ENCODE data around the gene ALOX5. TPM values are rescaled to one million over a fixed set of nuclear protein-coding genes. Genes with fewer than 3 reads are reported as not detected.

ALOX5 gene
- total RNA-seq, 1 donor from 2014 or later: 1.6 TPM

- Mint-ChIP-seq H3K36me3 (no peaks in the 10 kb centered on the region), H3K4me1 (no peaks in the 10 kb centered on the region), H3K27me3 (ENCODE audit: insufficient read depth, low read depth) (peaks cover 2% of the 10 kb centered on the region), H3K9me3 (no peaks in the 10 kb centered on the region), H3K27ac (no peak overlapping the region), H3K4me3 (no peak overlapping the region)
- Histone ChIP-seq H3K4me1 (no peaks in the 10 kb centered on the region), H3K27ac (no peak overlapping the region), H3K36me3 (no peaks in the 10 kb centered on the region), H3K4me2 (no peak overlapping the region), H2AFZ (replicated peaks) (no peak overlapping the region), H3K9me3 (ENCODE audit: low read depth) (no peaks in the 10 kb centered on the region), H4K20me1 (ENCODE audit: low read depth) (no peaks in the 10 kb centered on the region), H3K27me3 (no peaks in the 10 kb centered on the region), H3K79me2 (ENCODE audit: low read depth) (no peaks in the 10 kb centered on the region), H3F3A (ENCODE audit: low read depth) (no peaks in the 10 kb centered on the region), H3K4me3 (no peak overlapping the region), H3K9ac (no peak overlapping the region)
- DNase-seq (ENCODE audit: low spot score): no peak
- TF ChIP-seq EZH2phosphoT487 (IDR thresholded peaks at IDR 0.05): no peak
- TF ChIP-seq CTCF (IDR thresholded peaks at IDR 0.05): no peak
- no peak for TF ChIP-seq EZH2 (IDR thresholded peaks at IDR 0.05)
Measured at GRCh38 chr10:45488365-45488764, 114.3 kb downstream of the ALOX5 start.

GRCh38 chr10:45490277-45490676, 116.3 kb downstream of the ALOX5 start:
- H3F3A ChIP-seq (ENCODE audit: low read depth): no peaks in the 10 kb centered on the region
- Mint-ChIP-seq H3K27me3 (ENCODE audit: insufficient read depth, low read depth) (peaks cover 2% of the 10 kb centered on the region), H3K4me1 (no peaks in the 10 kb centered on the region), H3K9me3 (peaks cover 3% of the 10 kb centered on the region), H3K4me3 (no peak overlapping the region), H3K27ac (no peak overlapping the region), H3K36me3 (no peaks in the 10 kb centered on the region)
- no peak overlapping the region for H3K4me2 ChIP-seq
- no peak overlapping the region for H2AFZ ChIP-seq (replicated peaks)
- no peaks in the 10 kb centered on the region for H3K27me3 ChIP-seq
- no peaks in the 10 kb centered on the region for H3K36me3 ChIP-seq
- no peaks in the 10 kb centered on the region for H3K79me2 ChIP-seq (ENCODE audit: low read depth)
- no peak for DNase-seq (ENCODE audit: low spot score)
- H3K9me3 ChIP-seq (ENCODE audit: low read depth): peaks cover 3% of the 10 kb centered on the region
- H4K20me1 ChIP-seq (ENCODE audit: low read depth): no peaks in the 10 kb centered on the region
- no peaks in the 10 kb centered on the region for H3K4me1 ChIP-seq
- no peak overlapping the region for H3K4me3 ChIP-seq
- TF ChIP-seq EZH2 (IDR thresholded peaks at IDR 0.05): no peak
- no peak for TF ChIP-seq EZH2phosphoT487 (IDR thresholded peaks at IDR 0.05)
- no peak for TF ChIP-seq CTCF (IDR thresholded peaks at IDR 0.05)
- H3K9ac ChIP-seq: no peak overlapping the region
- no peak overlapping the region for H3K27ac ChIP-seq

GRCh38 chr10:45491061-45491460, 117.0 kb downstream of the ALOX5 start:
- H3K36me3 Mint-ChIP-seq: no peaks in the 10 kb centered on the region
- Histone ChIP-seq H3K9me3 (ENCODE audit: low read depth) (peaks cover 5% of the 10 kb centered on the region), H3F3A (ENCODE audit: low read depth) (no peaks in the 10 kb centered on the region), H3K4me1 (no peaks in the 10 kb centered on the region), H3K9ac (no peak overlapping the region), H3K79me2 (ENCODE audit: low read depth) (no peaks in the 10 kb centered on the region), H3K27me3 (no peaks in the 10 kb centered on the region), H4K20me1 (ENCODE audit: low read depth) (no peaks in the 10 kb centered on the region), H2AFZ (replicated peaks) (no peak overlapping the region), H3K36me3 (no peaks in the 10 kb centered on the region), H3K4me2 (no peak overlapping the region), H3K4me3 (no peak overlapping the region), H3K27ac (no peak overlapping the region)
- H3K9me3 Mint-ChIP-seq: peaks cover 5% of the 10 kb centered on the region
- no peaks in the 10 kb centered on the region for H3K4me1 Mint-ChIP-seq
- peaks cover 2% of the 10 kb centered on the region for H3K27me3 Mint-ChIP-seq (ENCODE audit: insufficient read depth, low read depth)
- no peak overlapping the region for H3K4me3 Mint-ChIP-seq
- H3K27ac Mint-ChIP-seq: no peak overlapping the region
- DNase-seq (ENCODE audit: low spot score): no peak
- TF ChIP-seq CTCF (IDR thresholded peaks at IDR 0.05) (no peak), EZH2 (IDR thresholded peaks at IDR 0.05) (no peak), EZH2phosphoT487 (IDR thresholded peaks at IDR 0.05) (no peak)

Other genes with a start within 250 kb of the ALOX5 start
- gene OR13A1, start 58.6 kb upstream of the ALOX5 start, total RNA-seq (ENCODE audit: low replicate concordance): 0.93 and 1.5 TPM in 2 replicates